H9 (cell line): Measurements from ENCODE around the gene AHDC1. TPM values are rescaled to one million over a fixed set of nuclear protein-coding genes. Genes with fewer than 3 reads are reported as not detected.

Experiments
- DNase-seq: peaks from one replicate; pipeline ENCODE4 v3.0.0-alpha.2; 2017
- H2AFZ ChIP-seq: one replicate; pipeline ENCODE4 v1.6.1; 2013; ENCODE audit warnings: mild to moderate bottlenecking, low read length, control low read depth, moderate library complexity
- H2AK5ac ChIP-seq: 2 replicates; pipeline ENCODE4 v1.6.1; 2013; ENCODE audit warnings: low read length, control low read depth, mixed read lengths; ENCODE audit not compliant: insufficient read length
- H2BK120ac ChIP-seq: one replicate; pipeline ENCODE4 v1.6.1; 2013; ENCODE audit warnings: low read depth, mild to moderate bottlenecking, low read length, control low read depth, inconsistent platforms; ENCODE audit not compliant: poor library complexity, severe bottlenecking
- H2BK12ac ChIP-seq: 2 replicates; pipeline ENCODE4 v1.6.1; 2013; ENCODE audit warnings: low read length, control low read depth, mixed read lengths, low read depth; ENCODE audit not compliant: insufficient read length
- H2BK15ac ChIP-seq: 2 replicates; pipeline ENCODE4 v1.6.1; 2013; ENCODE audit warnings: low read depth, low read length, control low read depth
- H2BK20ac ChIP-seq: one replicate; pipeline ENCODE4 v1.6.1; 2013; ENCODE audit warnings: low read depth, mild to moderate bottlenecking, low read length, control low read depth, inconsistent platforms; ENCODE audit not compliant: poor library complexity, severe bottlenecking
- H2BK5ac ChIP-seq: 2 replicates; pipeline ENCODE4 v1.6.1; 2013; ENCODE audit warnings: low read length, control low read depth, mixed read lengths; ENCODE audit not compliant: insufficient read length
- H3K14ac ChIP-seq: 2 replicates; pipeline ENCODE4 v1.6.1; 2013; ENCODE audit warnings: low read length, control low read depth; ENCODE audit not compliant: insufficient read depth
- H3K18ac ChIP-seq: 2 replicates; pipeline ENCODE4 v1.6.1; 2013; ENCODE audit warnings: low read depth, mild to moderate bottlenecking, mixed read lengths, low read length, control low read depth; ENCODE audit not compliant: insufficient read length
- H3K23ac ChIP-seq: 2 replicates; pipeline ENCODE4 v1.6.1; 2013; ENCODE audit warnings: low read length, control low read depth, mixed read lengths, low read depth; ENCODE audit not compliant: insufficient read length
- H3K23me2 ChIP-seq: 2 replicates; pipeline ENCODE4 v1.6.1; 2013; ENCODE audit warnings: low read depth, mild to moderate bottlenecking, mixed read lengths, low read length, control low read depth; ENCODE audit not compliant: insufficient read length, poor library complexity, severe bottlenecking
- H3K27ac ChIP-seq: 2 replicates; pipeline ENCODE4 v1.5.1; 2013; ENCODE audit warnings: low read length, control low read depth, mixed read lengths, low read depth; ENCODE audit not compliant: insufficient read length
- H3K27me3 ChIP-seq: 2 replicates; pipeline ENCODE4 v1.6.1; 2013; ENCODE audit warnings: low read length, control low read depth, inconsistent platforms; ENCODE audit not compliant: insufficient read depth
- H3K4ac ChIP-seq: 2 replicates; pipeline ENCODE4 v1.6.1; 2013; ENCODE audit warnings: low read depth, mild to moderate bottlenecking, control low read depth, inconsistent platforms, low read length, moderate library complexity
- H3K4me1 ChIP-seq: 2 replicates; pipeline ENCODE4 v1.6.1; 2013; ENCODE audit warnings: low read length, control low read depth, inconsistent platforms; ENCODE audit not compliant: insufficient read depth
- H3K4me2 ChIP-seq: 2 replicates; pipeline ENCODE4 v1.6.1; 2013; ENCODE audit warnings: low read length, control low read depth, mixed read lengths; ENCODE audit not compliant: insufficient read length, insufficient read depth
- H3K56ac ChIP-seq: 2 replicates; pipeline ENCODE4 v1.6.1; 2013; ENCODE audit warnings: low read depth, mild to moderate bottlenecking, mixed read lengths, low read length, control low read depth; ENCODE audit not compliant: insufficient read length
- H3K79me1 ChIP-seq: 2 replicates; pipeline ENCODE4 v1.6.1; 2013; ENCODE audit warnings: low read depth, mild to moderate bottlenecking, moderate library complexity, low read length, control low read depth, inconsistent platforms; ENCODE audit not compliant: insufficient read depth, poor library complexity, severe bottlenecking
- H3K79me2 ChIP-seq: 2 replicates; pipeline ENCODE4 v1.6.1; 2013; ENCODE audit warnings: low read length, control low read depth, inconsistent platforms; ENCODE audit not compliant: insufficient read depth
- H3K9ac ChIP-seq: 2 replicates; pipeline ENCODE4 v1.6.1; 2013; ENCODE audit warnings: low read length, control low read depth, mixed read lengths; ENCODE audit not compliant: insufficient read length; ENCODE audit errors: extremely low read depth
- H3K9me3 ChIP-seq: one replicate; pipeline ENCODE4 v1.6.1; 2013; ENCODE audit warnings: low read depth, low read length, inconsistent platforms; ENCODE audit not compliant: control insufficient read depth
- H3T11ph ChIP-seq: one replicate; pipeline ENCODE4 v1.6.1; 2013; ENCODE audit warnings: mild to moderate bottlenecking, low read length, control low read depth, inconsistent platforms
- H4K20me1 ChIP-seq: one replicate; pipeline ENCODE4 v1.6.1; 2013; ENCODE audit not compliant: control insufficient read depth, insufficient read length, insufficient read depth
- H4K5ac ChIP-seq: 2 replicates; pipeline ENCODE4 v1.6.1; 2013; ENCODE audit warnings: low read depth, mild to moderate bottlenecking, mixed read lengths, low read length, control low read depth; ENCODE audit not compliant: insufficient read length
- H4K8ac ChIP-seq: replicated peaks from 2 replicates; pipeline ENCODE4 v1.6.1; 2013; ENCODE audit warnings: low read length, control low read depth, mixed read lengths, low read depth; ENCODE audit not compliant: insufficient read length
- H4K91ac ChIP-seq: 2 replicates; pipeline ENCODE4 v1.6.1; 2013; ENCODE audit warnings: low read depth, mild to moderate bottlenecking, moderate library complexity, mixed read lengths, low read length, control low read depth; ENCODE audit not compliant: insufficient read length
- H3K27ac Mint-ChIP-seq, 3 experiments: 2 replicates in 2 of 3; 3 replicates in 1 of 3; pipeline ENCODE4 v1.8.0; 2020 to 2021; ENCODE audit warnings: mixed read lengths in 3 of 3, mild to moderate bottlenecking in 1 of 3, moderate library complexity in 1 of 3
- H3K27me3 Mint-ChIP-seq: 2 replicates; pipeline ENCODE4 v1.8.0; 2021; ENCODE audit warnings: low read depth, mild to moderate bottlenecking, moderate library complexity, mixed read lengths
- H3K36me3 Mint-ChIP-seq, 3 experiments: 2 replicates in 2 of 3; 3 replicates in 1 of 3; pipeline ENCODE4 v1.8.0; 2020 to 2021; ENCODE audit warnings: low read depth in 3 of 3, mixed read lengths in 3 of 3; ENCODE audit not compliant: insufficient read depth in 1 of 3
- H3K4me1 Mint-ChIP-seq, 2 experiments: 2 replicates each; pipeline ENCODE4 v1.8.0; 2020; ENCODE audit warnings: mixed read lengths in 2 of 2
- H3K4me3 Mint-ChIP-seq, 2 experiments: 2 replicates in 1 of 2; 3 replicates in 1 of 2; pipeline ENCODE4 v1.8.0; 2020 to 2021; ENCODE audit warnings: mild to moderate bottlenecking in 2 of 2, mixed read lengths in 2 of 2, moderate library complexity in 1 of 2
- H3K9me3 Mint-ChIP-seq, 2 experiments: 2 replicates in 1 of 2; 3 replicates in 1 of 2; pipeline ENCODE4 v1.8.0; 2020; ENCODE audit warnings: mild to moderate bottlenecking in 2 of 2, mixed read lengths in 2 of 2, moderate library complexity in 1 of 2
- CTCF ChIP-seq: fragments of 200-600 bp; sonication (generic); conservative IDR thresholded peaks from 3 replicates; pipeline ENCODE4 v1.8.0; 2021; ENCODE audit warnings: antibody characterized with exemption, mild to moderate bottlenecking
- WGBS: extraction: QIAGEN DNeasy Blood & Tissue Kit; methylation state at CpG from one replicate; pipeline ENCODE4 v1.1.7; 2013; ENCODE audit warnings: missing lambda C conversion rate, low lambda C conversion rate, mixed read lengths; ENCODE audit not compliant: insufficient read length; ENCODE audit errors: extremely low coverage; 5-methylcytosine and 5-hydroxymethylcytosine counted together
- total RNA-seq: library from RNA; stranded (reverse); gene quantifications from 2 replicates; pipeline ENCODE4 v1.2.1, GENCODE V29; 2021

AHDC1 gene
- total RNA-seq, 1 experiment from 2014 or later: 29.4 TPM

- Histone ChIP-seq H3K9me3 (no peaks in the 10 kb centered on the region), H3K27me3 (no peaks in the 10 kb centered on the region), H3K23ac (no peak overlapping the region), H4K20me1 (no peaks in the 10 kb centered on the region), H2BK12ac (no peak overlapping the region), H2AFZ (no peak overlapping the region), H3K9ac (no peak overlapping the region), H2BK20ac (no peak overlapping the region), H3K23me2 (no peaks in the 10 kb centered on the region), H3T11ph (no peak overlapping the region), H2BK15ac (no peak overlapping the region), H3K27ac (no peak overlapping the region), H2BK120ac (no peak overlapping the region), H3K4me1 (no peaks in the 10 kb centered on the region), H2BK5ac (no peak overlapping the region), H4K5ac (no peak overlapping the region), H3K4me2 (no peak overlapping the region), H4K8ac (no peak overlapping the region), H2AK5ac (no peak overlapping the region), H3K79me2 (no peaks in the 10 kb centered on the region), H4K91ac (no peak overlapping the region), H3K18ac (no peak overlapping the region), H3K14ac (peak overlapping the region; percentile 40; the same call in 1 of the 2 replicates), H3K79me1 (no peaks in the 10 kb centered on the region), H3K4ac (no peak overlapping the region), H3K56ac (no peak overlapping the region)
- peak overlapping the region in 1 of 3 experiments; percentile 60; a peak in 1 of 7 replicates for H3K27ac Mint-ChIP-seq
- no CpG with 5 or more reads among the region's 7 CpGs for WGBS
- no peak overlapping the region for H3K4me3 Mint-ChIP-seq
- peaks cover 17 to 31% of the 10 kb centered on the region in 2 experiments for H3K4me1 Mint-ChIP-seq
- no peaks in the 10 kb centered on the region for H3K9me3 Mint-ChIP-seq
- no peaks in the 10 kb centered on the region for H3K27me3 Mint-ChIP-seq
- DNase-seq: no peak
- TF ChIP-seq CTCF: no peak
- no peaks in the 10 kb centered on the region for H3K36me3 Mint-ChIP-seq
These were observed 90.0 kb downstream of the AHDC1 start for GRCh38 chr1:27513958-27514357.
